NCI-H774 (cell line): ENCODE data around the gene STRAP.

Experiments used
- DNase-seq: peaks from one replicate; lab custom pipeline; 2025; lab: John Stamatoyannopoulos, UW

Gene STRAP, protein sequence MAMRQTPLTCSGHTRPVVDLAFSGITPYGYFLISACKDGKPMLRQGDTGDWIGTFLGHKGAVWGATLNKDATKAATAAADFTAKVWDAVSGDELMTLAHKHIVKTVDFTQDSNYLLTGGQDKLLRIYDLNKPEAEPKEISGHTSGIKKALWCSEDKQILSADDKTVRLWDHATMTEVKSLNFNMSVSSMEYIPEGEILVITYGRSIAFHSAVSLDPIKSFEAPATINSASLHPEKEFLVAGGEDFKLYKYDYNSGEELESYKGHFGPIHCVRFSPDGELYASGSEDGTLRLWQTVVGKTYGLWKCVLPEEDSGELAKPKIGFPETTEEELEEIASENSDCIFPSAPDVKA

DNA sequence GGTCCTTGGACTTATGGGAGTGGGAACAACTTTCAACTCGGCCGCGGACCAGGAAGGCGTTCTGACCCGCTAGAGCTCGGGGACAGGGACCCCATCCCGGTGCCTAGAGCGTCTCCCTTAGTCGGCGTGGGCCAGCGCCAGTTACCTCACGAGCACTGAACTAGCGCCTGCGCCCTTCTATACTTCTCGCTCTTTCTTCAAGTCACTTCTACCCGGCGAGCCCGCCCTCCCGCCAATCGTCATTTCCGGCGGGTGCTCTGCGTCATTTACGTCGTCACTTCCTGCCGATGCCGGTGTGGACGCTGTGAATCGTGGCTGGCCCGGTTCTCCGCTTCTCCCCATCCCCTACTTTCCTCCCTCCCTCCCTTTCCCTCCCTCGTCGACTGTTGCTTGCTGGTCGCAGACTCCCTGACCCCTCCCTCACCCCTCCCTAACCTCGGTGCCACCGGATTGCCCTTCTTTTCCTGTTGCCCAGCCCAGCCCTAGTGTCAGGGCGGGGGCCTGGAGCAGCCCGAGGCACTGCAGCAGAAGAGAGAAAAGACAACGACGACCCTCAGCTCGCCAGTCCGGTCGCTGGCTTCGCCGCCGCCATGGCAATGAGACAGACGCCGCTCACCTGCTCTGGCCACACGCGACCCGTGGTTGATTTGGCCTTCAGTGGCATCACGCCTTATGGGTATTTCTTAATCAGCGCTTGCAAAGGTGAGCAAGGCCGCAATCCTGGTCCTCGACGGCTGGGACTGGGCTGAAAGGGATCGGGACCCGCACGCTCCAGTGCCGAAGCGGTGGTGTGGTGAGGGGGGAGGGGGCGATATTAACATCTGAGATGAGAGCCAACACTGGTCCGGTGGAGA is at the start of gene STRAP:
Gene STRAP, plus strand, starts transcription at position 270 of the 854 bp plus-strand sequence. Its CDS starts 321 bp downstream, at position 591.
- peak; percentile 95 for DNase-seq

DNA sequence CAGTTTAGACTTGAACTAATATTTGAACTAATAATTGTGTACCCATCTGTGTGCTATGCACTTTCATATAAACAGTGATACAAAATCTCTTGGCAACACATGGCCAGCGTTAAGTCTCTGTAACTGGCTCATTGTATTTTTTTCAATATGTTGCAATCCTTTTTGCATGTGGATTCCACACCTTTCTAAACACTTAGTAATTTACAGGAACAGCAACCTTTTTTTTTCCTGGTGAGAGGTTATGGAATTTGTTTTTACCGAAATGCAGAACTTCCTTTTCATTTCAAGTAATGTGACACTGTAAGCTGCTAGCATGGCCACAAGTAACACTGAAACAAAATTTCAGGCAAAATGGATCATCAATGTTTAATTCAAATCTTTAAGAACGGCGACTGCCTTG is 47.6 kb upstream of the STRAP start:
- no peak for DNase-seq

DNA sequence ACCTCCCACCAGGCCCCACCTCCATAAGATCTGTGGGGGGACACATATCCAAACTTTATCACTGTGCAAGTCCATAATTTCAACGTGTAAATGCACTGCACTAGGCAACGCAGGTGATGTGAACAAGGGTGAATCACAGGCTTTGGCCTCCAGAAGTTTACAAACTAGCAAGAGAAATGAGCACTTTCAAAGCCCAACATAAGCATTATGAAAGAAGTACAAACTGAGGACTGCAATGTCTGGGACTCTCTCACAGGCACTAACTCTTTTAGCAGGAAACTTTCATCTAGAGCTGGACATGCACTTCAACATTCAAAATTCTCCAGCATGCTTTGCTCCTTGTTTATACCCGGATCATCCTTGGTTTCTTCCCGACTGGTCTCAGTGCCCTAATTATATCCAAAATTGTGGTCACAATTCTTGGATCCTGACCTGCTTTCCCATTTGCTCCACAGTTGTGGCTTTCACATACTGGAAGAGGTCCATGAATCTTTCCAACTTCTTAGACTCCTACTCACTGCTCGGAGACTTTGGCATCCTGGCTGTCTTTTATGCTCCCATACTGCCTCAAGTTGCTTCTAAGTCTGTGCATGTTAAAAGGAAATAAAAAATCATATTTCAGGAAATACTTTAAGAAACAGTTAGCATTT is 44.9 kb upstream of the STRAP start:
- no peak for DNase-seq

DNA sequence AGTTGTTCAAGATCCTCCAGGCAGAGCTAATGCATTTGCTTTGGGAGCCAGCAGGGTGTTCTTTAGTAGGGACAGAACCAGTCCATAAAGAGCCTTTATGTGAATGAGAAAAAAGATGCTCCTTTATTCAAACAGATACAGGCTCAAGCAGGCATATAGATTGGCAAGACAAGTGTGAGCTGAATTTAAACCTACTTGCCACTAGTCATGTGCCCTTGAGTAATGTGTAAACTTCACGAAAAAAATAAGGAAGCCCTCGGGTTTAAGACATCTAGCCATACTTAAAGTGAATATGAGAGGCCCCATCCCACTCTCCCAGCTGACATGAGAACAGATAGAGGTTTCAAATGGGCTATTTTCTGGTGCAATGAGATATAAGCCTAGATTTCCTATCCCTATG is 43.1 kb upstream of the STRAP start:
- no peak for DNase-seq

DNA sequence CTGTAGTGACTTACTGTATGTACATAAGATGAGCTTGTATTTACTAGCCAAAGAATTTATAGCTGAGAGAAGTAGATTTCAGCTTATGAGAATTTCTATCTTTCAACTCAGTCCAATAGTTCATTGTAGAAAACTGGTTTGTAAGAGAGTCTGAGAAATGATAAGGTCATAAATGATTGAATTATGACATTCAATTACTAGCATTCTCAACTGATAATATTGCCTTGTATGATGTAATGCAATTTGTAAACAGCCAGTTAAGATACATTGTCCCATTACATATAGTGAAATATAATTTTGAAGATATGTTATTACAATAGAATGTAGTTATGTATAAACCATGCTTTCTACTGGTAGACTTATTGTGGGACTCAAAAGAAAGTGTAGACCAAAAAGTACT is 42.5 kb upstream of the STRAP start:
- DNase-seq: no peak

DNA sequence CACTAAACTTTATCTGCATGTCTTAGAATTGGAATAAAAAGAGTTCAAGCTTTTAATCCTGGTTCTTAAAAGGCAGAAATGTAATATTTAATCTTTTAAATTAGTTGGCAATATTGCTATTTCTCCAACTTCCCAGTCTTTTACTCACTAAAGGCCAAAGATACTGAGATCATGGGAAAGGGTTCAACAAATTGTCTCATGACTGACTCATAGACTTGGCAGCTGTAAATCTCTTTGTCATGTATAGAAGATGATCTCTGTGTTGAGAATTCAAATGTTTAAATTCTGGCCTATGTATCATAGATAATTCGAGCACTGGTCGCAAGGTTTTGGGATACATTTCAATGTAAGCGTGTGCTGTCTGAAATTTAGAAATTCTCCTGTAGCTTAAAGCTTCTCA is 40.1 kb upstream of the STRAP start:
- no peak for DNase-seq

DNA sequence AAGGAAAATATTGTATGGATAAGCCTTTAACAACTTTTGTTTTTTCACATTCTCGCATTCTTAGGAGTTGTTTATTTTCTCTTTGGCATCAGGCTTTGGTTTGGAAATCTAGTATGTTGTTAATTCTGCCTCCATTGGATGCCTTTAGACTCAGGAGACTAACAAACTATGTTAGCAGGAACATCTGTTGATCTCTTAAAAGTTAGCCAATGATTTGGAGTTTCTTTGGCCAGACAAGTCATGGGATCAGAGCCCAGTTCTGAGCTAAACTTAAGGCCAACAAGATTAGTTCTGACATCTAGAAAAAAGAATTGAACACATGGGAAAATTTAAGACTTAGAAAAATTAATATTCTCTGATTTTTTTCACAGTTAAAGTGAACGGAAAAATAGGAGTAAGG is 35.3 kb upstream of the STRAP start:
- DNase-seq: no peak

DNA sequence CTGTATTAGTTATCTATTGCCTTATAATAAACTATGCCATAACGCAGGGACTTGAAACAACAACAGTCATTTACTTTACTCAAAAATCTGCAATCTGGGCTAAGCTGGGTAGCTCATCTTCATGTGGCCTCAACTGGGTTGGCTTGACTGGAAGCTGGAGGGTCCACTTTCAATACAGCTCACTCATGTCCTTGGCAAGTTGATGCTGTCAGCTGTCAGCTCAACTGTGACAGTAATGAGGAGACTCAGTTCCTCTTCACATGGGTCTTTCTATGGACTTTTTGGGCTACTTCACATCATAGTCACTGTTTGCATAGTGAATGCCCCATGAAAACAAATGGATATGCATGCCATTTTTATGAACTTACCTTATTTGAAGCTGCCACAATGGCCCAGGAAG is 33.6 kb upstream of the STRAP start:
- DNase-seq: no peak

DNA sequence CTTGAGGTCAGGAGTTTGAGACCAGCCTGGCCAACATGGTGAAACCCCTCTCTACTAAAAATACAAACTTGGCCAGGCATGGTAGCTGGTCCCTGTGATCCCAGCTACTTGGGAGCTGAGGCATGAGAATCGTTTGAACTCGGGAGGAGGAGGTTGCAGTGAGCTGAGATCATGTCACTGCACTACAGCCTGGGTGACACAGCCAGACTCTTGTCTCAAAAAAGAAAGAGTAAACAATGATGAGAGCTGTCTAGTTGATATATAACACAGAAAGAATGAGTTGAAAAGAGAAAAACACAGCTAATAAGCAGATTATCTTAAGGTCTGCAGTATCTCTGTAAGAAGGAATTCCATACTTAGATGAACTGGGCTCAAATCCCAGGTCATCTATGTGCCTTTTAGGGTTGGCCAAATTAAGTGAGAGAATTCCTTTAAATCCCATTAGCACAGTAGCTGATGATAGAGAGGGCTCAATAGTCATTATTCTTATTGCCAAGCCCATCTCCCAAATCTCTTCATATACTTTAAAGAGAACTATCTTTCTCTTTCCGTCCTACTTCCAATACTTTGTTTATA is 31.1 kb upstream of the STRAP start:
- DNase-seq: no peak

DNA sequence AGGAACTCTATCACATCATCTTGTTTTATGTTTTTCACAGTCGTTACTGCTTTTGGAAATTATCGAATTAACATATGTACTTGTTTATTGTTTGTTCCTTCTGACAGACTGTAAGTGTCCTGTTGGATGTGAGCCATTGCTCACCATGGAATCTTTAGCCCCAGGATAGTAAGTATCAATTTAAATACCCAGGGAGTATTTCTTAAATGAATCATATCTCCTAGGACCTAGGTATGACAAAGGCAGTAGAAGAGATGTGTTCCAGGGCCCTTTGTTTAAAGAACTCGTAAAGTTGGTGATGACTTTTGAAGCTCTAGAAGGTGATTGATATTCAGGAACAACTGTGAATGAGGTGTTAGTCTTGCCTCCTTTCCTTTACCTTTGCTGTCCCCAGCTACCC is 30.3 kb upstream of the STRAP start:
- DNase-seq: no peak

DNA sequence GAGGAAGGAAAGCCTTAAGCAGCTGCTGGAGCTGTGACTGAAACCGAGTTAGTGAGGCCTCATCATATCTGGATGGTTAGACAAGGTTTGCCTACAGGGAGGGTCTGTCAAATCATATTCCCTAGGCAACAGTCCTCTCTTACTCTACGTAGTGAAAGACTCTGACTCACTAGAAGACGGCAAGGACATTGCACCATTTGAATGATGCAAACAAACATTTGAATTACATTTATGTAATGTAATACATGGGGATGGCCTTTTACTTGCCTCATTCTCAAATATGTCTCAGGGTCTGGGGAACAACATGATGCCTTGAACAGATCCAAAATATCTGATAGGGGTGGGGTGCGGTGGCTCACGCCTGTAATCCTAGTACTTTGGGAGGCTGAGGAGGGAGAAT is 29.8 kb upstream of the STRAP start:
- no peak for DNase-seq

DNA sequence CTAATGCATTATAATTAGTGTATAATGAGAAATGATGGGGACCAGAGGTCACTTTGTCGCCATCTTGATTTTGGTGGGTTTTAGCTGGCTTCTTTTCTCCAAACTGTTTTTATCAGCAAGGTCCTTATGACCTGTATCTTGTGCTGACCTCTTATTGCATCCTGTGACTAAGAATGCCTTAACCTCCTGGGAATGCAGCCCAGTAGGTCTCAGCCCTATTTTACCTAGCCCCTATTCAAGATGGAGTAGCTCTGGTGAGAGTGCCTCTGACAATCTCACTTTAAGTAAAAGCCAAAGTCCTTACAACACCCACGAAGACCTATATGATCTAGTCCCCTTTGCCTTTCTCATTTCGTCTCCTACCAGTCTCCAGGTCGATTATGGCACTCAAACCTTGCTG is 28.3 kb upstream of the STRAP start:
- DNase-seq: no peak

DNA sequence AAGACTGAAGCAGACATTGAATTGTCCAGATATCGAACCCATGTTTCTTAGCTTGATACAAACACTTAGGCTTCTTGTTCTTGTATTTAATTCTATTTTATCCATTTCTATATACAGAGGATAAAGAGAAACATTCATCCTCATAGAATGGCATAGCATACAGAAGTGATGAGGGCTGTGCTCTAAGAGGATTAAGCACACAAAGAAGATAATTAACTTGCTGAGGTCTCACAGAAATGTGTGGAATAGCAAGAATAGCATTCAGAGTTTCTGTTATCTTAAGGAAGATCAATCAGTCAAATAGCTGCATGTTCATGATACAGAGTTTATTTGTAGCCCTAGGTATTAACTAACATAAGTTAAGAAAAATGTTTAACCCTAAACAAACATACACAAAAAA is 27.3 kb upstream of the STRAP start:
- no peak for DNase-seq

DNA sequence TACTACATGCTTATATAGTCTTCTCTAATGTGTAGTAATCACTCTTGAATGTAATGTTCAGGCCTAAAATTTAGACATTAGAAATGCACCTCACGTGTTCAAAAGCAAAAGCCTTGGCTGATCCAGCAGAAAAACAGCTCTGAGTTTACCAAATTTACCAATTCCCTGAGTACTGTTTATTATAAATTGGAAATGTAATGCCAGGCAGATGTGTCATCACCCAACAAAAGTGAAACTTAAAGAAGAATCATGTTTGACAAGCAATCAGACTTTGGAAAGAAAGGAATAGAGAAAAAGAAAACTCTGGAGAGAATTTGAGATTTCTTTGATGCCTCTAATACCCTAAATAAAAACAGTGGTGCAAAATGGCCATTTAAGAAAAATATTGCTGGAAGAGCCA is 26.5 kb upstream of the STRAP start:
- DNase-seq: no peak

DNA sequence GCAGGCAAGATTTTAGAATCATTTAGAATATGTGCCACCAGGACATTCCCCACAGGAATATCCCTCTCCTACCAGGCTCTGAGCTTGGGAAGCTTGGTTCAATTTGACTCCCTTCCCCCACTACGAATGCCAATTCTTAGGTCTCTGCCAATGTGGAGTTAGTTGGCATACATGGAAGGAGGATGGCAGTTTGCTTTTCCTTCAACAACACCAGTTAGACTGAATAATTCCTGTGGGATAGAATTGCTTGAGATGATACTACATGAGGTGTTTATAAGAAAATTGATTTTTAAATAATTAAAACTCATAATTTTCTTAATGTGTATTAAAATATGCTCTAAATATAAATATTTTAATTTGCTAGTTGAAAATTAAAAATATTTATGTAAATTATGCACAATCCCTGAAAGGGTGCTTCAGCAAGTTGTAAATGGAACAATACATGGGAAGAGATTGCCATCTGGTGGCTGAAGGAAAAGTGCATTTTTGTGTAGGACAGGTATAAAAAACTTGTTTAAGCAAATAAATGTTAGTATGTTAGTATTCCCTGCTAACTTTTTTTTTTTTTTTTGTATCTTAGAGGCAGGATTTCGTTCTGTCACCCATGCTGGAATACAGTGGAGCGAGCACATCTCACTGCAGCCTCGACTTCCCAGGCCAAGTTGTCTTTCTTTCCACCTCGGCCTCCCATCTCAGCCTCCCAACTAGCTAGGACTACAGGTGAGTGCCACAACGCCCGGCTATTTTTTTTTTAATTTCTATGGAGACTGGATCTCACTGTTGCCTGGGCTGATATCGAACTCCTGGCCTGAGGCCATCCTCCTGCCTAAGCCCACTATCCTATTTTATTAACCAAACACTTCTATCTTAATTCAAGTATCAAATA is 25.8 kb upstream of the STRAP start:
- DNase-seq: peak; percentile 48

DNA sequence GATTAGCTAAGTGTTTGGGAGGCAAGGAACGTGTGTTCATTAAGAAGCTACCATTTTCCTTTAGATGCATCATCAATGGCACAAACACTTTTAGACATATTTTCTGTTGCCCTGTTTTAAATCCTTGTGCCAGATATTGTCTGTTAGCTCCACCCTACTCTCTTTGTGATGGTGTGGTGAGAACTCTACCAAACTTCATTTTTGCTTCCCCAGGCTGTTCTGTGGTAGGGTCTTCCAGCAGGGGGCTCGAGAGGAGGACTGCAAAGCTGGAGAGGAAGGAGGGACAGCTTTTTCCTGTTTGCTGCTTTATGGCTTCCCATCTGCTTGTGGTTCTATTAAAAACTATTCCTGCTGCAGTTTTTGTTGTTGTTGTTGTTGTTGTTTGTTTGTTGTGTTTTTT is 23.8 kb upstream of the STRAP start:
- DNase-seq: no peak

DNA sequence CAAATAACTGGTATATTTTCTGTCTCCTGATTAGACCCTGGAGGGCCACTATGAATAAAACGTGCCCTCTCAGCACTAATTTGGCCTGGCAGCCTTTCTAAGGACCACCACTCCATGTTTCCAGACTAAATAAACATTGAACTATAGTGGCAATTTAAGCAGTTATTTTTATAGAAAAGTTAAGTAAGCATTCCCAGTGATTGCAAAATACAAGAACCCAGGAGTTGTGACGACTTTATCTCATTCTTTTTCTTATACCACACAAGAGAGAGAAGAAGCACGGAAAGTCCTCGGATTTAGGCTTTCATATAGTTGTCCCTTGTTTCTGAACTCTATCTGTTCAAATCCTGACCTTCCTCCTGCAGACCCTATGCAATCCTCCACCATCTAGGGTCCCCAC is 23.1 kb upstream of the STRAP start:
- DNase-seq: no peak

DNA sequence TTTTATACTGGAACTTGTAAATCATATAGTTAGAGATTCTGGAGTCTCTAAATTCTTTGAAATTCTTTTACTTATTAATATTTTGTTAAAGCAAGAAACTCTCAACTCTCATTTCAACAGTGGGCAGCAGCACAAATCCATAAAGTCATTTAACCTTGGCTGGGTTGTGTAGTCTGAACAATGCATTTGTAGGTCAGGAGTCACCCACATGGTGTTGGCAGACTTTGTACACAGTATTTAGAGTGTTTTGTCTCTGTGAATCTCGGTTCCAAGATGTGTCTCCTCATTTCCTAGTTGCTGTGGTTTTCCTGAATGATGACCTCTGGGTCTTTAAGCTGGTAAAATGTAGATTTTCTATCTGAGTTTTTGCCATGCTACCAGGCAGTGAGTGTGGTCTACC is 20.8 kb upstream of the STRAP start:
- no peak for DNase-seq

DNA sequence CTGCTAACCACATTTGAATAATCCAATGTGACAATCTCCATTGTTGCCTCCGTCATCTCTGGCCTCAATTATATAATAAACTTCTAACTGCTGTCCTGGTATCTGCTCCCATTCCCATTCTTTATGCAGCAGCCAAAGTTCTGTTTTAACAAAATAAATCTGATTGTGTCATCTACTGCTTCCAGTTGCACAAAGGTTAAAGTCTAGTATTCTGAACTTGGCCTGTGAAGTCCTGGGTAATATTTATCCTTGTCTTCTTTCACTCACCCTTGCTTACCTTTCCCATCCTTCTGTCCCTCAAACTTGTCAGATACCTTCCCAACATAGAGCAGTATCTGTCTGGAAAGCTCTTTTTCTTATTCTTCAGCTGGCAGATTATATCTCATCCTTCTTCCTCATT is 19.3 kb upstream of the STRAP start:
- DNase-seq: no peak

DNA sequence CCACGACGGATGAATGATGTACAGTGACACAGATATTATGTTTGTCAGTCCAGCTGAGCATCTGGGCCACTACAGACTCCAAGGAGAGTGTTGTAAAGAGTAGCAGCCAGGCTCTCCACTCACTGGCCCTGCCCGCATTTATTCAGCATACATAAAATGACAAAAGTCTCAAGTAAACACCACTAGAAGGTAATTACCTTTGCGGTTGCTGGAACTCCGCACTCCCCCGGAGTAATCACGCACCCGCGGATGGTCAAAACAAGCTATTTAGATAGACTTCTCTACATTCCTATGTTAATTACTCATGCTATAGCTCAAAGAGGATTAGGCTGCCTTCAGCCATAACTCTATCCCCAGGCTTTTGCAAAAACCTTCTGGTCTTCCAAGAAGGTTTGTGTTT is 18.8 kb upstream of the STRAP start:
- DNase-seq: no peak

DNA sequence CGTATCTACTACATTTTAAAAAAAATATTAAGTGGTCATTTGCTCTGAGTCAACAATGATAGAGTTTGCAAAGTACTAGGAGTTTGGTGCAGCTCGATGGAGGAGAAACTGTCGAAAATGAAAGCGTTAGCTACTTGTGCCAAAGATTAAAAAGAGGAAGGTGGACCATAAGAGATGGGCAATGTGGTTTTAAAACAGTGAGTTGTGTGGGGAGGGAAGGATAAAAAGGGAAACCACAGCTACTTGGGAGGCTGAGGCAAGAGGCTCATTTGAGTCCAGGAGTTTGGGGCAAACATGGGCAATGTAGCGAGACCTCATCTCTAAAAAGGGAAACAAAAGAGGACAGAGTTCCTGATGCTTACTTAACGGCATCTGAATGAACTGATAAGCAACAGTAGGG is 18.2 kb upstream of the STRAP start:
- no peak for DNase-seq

DNA sequence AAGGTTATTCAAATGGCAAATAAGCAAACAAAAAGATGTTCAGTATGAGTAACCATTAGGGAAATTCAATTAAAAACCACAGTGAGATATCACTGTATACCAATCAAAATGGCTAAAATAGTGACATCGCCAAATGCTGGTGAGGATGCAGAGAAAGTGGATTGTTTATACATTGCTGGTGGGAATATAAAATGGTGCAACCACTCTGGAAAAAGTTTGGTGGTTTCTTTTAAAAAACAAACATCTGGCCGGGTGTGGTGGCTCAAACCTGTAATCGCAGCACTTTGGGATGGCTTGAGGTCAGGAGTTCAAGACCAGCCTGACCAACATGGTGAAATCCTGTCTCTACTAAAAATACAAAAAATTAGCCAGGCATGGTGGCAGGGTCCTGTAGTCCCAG is 14.0 kb upstream of the STRAP start:
- DNase-seq: no peak
